Loucy (cell line): ENCODE data around the gene WARS2.

ENCODE experiments used
- H2AFZ ChIP-seq: fragments of 200-600 bp; sonication (generic); 2 replicates; pipeline ENCODE4 v1.6.0; 2016; ENCODE audit warnings: antibody characterized with exemption, mild to moderate bottlenecking, low read length, moderate library complexity
- H3F3A ChIP-seq: fragments of 200-600 bp; 2 replicates; pipeline ENCODE4 v1.6.0; 2016; ENCODE audit warnings: antibody characterized with exemption, low read depth, mild to moderate bottlenecking
- H3K27me3 ChIP-seq: fragments of 200-600 bp; sonication (generic); 2 replicates; pipeline ENCODE4 v1.6.1; 2014; ENCODE audit warnings: low read length, mild to moderate bottlenecking; ENCODE audit not compliant: insufficient read depth, poor library complexity, severe bottlenecking
- H3K36me3 ChIP-seq: fragments of 200-600 bp; sonication (generic); 2 replicates; pipeline ENCODE4 v1.6.1; 2016; ENCODE audit warnings: low read length; ENCODE audit not compliant: insufficient read depth
- H3K4me1 ChIP-seq: fragments of 200-600 bp; sonication (generic); 2 replicates; pipeline ENCODE4 v1.5.1; 2014; ENCODE audit warnings: low read length, mild to moderate bottlenecking; ENCODE audit not compliant: insufficient read depth, poor library complexity, severe bottlenecking
- H3K4me2 ChIP-seq: fragments of 200-600 bp; sonication (generic); 2 replicates; pipeline ENCODE4 v1.6.0; 2014; ENCODE audit warnings: antibody characterized with exemption, low read length, low read depth, mild to moderate bottlenecking; ENCODE audit not compliant: poor library complexity, severe bottlenecking
- H3K4me3 ChIP-seq: fragments of 200-600 bp; sonication (generic); 2 replicates; pipeline ENCODE4 v1.5.1; 2014; ENCODE audit warnings: low read length, mild to moderate bottlenecking, mixed read lengths; ENCODE audit not compliant: poor library complexity, severe bottlenecking
- H3K79me2 ChIP-seq: fragments of 200-600 bp; sonication (generic); 2 replicates; pipeline ENCODE4 v1.6.1; 2014; ENCODE audit warnings: low read length; ENCODE audit not compliant: insufficient read depth
- H3K9ac ChIP-seq: fragments of 200-600 bp; sonication (generic); 2 replicates; pipeline ENCODE4 v1.6.0; 2014; ENCODE audit warnings: mild to moderate bottlenecking, low read depth, low read length, moderate library complexity; ENCODE audit not compliant: poor library complexity, severe bottlenecking
- H3K9me2 ChIP-seq: fragments of 200-600 bp; sonication (generic); replicated peaks from 2 replicates; pipeline ENCODE4 v1.6.1; 2016; ENCODE audit warnings: low read depth, low read length, mixed read lengths
- H3K9me3 ChIP-seq: fragments of 200-600 bp; sonication (generic); 2 replicates; pipeline ENCODE4 v1.6.1; 2014; ENCODE audit warnings: mild to moderate bottlenecking, antibody characterized with exemption, low read length, low read depth; ENCODE audit not compliant: insufficient read depth
- H4K20me1 ChIP-seq: fragments of 200-600 bp; sonication (generic); 2 replicates; pipeline ENCODE4 v1.6.0; 2014; ENCODE audit warnings: antibody characterized with exemption, low read length, mild to moderate bottlenecking; ENCODE audit not compliant: insufficient read depth, poor library complexity, severe bottlenecking
- CTCF ChIP-seq: fragments of 200-600 bp; sonication (generic); conservative IDR thresholded peaks from 2 replicates; pipeline ENCODE4 v1.5.1; 2014; ENCODE audit warnings: mild to moderate bottlenecking, antibody characterized with exemption, low read length
- EZH2phosphoT487 ChIP-seq: fragments of 200-600 bp; IDR thresholded peaks from 2 replicates; pipeline ENCODE4 v1.6.1; 2018; ENCODE audit warnings: antibody characterized with exemption, mild to moderate bottlenecking, moderate library complexity, borderline replicate concordance

Gene WARS2

DNA sequence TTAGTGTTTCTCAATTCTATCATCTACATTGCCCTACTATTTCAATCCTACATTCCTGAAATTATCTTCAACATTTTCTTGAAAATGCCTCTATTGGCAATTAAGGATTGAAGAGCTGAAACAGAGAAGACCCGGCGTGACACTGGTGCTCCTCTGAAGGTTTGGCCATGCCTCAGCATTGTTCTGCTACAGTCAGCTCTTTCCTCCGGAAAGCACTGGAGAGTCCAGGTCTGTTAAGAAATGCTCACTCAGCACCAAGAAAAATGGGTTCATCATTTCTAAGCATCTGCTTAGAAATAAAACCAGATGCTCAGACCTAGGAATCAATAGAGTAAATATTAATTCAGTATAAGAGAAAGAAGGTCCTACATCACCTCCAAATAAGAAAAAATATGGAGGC, 58.8 kb downstream of the WARS2 start:
- Histone ChIP-seq H3K4me2 (no peak overlapping the region), H3K9ac (no peak overlapping the region), H3K36me3 (no peaks in the 10 kb centered on the region)

GRCh38 chr1:119081267-119081666, 59.2 kb downstream of the WARS2 start:
- Histone ChIP-seq H3F3A (no peaks in the 10 kb centered on the region), H3K27me3 (no peaks in the 10 kb centered on the region), H4K20me1 (no peaks in the 10 kb centered on the region), H3K9ac (no peak overlapping the region), H3K36me3 (no peaks in the 10 kb centered on the region), H3K4me3 (no peak overlapping the region), H3K4me2 (no peak overlapping the region), H3K9me3 (no peaks in the 10 kb centered on the region), H3K79me2 (no peaks in the 10 kb centered on the region), H2AFZ (no peak overlapping the region), H3K9me2 (no peaks in the 10 kb centered on the region; the same call in 1 of the 2 replicates), H3K4me1 (peaks cover 4% of the 10 kb centered on the region)
- TF ChIP-seq CTCF (no peak), EZH2phosphoT487 (no peak)

More for the DNA sequence above, 58.8 kb downstream of the WARS2 start:
- Histone ChIP-seq H3K27me3 (no peaks in the 10 kb centered on the region), H4K20me1 (no peaks in the 10 kb centered on the region), H3F3A (no peaks in the 10 kb centered on the region), H3K4me1 (peaks cover 4% of the 10 kb centered on the region), H3K9me2 (no peaks in the 10 kb centered on the region; the same call in 1 of the 2 replicates), H3K4me3 (no peak overlapping the region), H2AFZ (no peak overlapping the region), H3K79me2 (no peaks in the 10 kb centered on the region), H3K9me3 (no peaks in the 10 kb centered on the region)
- no peak for TF ChIP-seq CTCF

GRCh38 chr1:119080586-119080985, 59.9 kb downstream of the WARS2 start:
- Histone ChIP-seq H2AFZ (no peak overlapping the region), H3F3A (no peaks in the 10 kb centered on the region), H3K9me2 (no peaks in the 10 kb centered on the region; the same call in 1 of the 2 replicates), H3K9me3 (no peaks in the 10 kb centered on the region), H3K27me3 (no peaks in the 10 kb centered on the region), H3K4me3 (no peak overlapping the region), H4K20me1 (no peaks in the 10 kb centered on the region), H3K36me3 (no peaks in the 10 kb centered on the region), H3K79me2 (no peaks in the 10 kb centered on the region), H3K4me2 (no peak overlapping the region), H3K4me1 (peaks cover 4% of the 10 kb centered on the region), H3K9ac (no peak overlapping the region)
- no peak for TF ChIP-seq CTCF
- TF ChIP-seq EZH2phosphoT487 = no peak
